Cerebellar cortex (tissue), 1 donor: Measurements from ENCODE around the gene PPCDC.
"Not testable (repeated sequence)": the region's sequence is repeated elsewhere in the genome, so short reads cannot be mapped to it uniquely, and the experiment has no call there.

Experiments used
- DNase-seq: peaks from one replicate; pipeline ENCODE4 v3.0.0-alpha.2; 2015; ENCODE audit warnings: low spot score

The PPCDC gene

DNA sequence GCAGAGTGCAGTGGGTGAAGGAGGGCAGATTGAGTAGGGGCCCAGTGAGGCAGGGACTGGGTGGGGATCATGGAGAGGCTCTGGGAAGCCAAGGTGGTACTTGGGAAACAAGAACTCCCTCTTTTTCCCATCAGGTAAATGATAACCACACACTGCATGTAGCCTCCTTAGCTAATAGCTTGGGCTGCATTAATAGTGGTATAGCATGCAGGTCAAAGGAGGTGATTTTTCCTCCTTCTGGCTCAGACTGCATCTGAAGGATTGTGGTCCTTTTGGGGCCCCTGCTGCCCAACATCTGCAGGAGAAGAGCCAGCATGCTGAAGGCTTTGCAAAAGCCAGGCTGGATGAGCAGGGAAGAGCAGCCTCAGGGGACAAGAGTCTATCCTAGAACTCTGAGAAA is 45.4 kb downstream of the PPCDC start:
- DNase-seq: no peak

GRCh38 chr15:75069301-75069925 is 46.0 kb downstream of the PPCDC start:
- no peak for DNase-seq

DNA sequence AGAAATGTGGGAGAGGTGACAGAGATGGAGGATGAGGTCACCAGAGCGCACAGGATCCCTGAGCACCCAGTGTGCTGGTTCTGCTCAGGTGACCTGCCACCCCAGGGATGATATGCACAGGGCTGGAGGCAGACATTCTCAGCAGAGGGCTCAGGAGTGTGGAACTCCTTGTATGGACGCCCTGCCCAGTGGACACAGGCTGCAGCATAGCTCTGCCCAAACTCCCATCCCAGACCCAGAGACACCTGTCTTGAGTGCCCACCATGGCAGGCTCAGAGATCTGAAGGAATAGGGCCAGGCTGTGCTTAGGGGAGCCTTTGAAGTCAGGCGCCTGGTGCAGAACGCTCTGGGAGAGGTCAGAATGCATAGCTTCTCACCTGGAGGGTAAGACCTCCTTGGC is 47.3 kb downstream of the PPCDC start:
- no peak for DNase-seq

DNA sequence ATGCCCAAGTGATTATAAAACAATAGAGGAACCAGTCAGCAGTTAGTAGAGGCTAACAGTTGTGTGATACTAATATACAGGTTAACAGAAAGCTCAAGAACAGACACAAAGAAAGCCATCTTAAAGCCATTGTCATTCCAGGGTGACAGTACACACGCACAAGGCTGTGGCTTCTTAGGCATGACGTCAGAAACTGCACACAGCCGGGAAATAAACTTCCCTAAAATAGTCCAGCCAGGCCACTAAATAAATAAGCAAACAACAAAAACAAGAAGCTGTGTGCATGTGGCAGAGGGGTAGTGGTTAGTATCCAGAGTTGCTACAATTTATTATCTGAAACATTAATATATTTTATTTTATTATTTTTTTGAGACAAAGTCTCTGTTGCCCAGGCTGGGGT is 49.8 kb downstream of the PPCDC start:
- DNase-seq: no peak

GRCh38 chr15:75076277-75076676 is 52.9 kb downstream of the PPCDC start:
- no peak for DNase-seq

DNA sequence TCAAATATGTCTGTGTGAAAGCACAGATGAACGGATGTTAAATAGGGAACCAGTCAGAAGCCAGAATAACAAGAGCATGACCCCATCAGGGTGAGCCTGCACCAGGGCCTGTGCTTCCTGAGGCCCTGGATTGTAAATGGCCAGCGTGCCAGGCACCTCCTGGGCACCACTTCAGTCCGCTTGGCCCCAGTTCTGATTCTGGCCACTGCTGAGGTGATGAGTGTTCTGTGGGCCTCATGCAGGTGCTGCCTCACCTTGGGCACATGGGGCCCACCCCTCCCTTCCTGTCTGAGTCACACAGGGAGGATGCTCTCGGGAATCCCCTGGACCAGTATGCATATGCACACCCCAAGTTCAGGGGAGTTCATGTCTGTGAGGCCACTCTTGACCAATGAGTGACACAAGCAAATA is 54.2 kb downstream of the PPCDC start:
- DNase-seq: not testable (repeated sequence)

DNA sequence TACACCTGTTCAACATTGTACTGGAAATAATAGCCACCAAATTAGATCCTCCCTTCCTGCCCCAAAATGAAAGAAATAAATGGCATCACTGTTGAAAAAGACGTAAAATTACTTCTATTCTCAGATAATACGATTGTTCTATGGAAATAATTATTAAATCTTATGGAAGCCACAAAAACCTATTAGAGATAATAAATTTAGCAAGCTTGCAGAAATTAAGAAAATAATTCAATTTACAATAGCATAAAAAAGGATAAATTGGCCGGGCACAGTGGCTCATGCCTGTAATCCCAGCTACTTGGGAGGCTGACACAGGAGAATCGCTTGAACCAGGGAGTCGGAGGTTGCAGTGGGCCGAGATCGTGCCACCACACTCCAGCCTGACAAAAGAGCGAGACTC is 57.8 kb downstream of the PPCDC start:
- DNase-seq: no peak

- no peak for DNase-seq
These were observed 59.3 kb downstream of the PPCDC start for GRCh38 chr15:75082689-75083088.

DNA sequence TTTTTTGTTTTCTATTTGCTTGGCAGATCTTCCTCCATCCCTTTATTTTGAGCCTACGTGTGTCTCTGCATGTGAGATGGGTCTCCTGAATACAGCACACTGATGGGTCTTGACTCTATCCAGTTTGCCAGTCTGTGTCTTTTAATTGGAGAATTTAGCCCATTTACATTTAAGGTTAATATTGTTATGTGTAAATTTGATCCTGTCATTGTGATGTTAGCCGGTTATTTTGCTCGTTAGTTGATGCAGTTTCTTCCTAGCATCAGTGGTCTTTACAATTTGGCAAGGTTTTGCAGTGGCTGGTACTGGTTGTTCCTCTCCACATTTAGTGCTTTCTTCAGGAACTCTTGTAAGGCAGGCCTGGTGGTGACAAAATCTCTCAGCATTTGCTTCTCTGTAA is 62.3 kb downstream of the PPCDC start:
- not testable (repeated sequence) for DNase-seq

GRCh38 chr15:75089456-75090387 is 66.3 kb downstream of the PPCDC start:
- DNase-seq: no peak

- no peak for DNase-seq
These were observed 67.0 kb downstream of the PPCDC start for GRCh38 chr15:75090388-75090734.

DNA sequence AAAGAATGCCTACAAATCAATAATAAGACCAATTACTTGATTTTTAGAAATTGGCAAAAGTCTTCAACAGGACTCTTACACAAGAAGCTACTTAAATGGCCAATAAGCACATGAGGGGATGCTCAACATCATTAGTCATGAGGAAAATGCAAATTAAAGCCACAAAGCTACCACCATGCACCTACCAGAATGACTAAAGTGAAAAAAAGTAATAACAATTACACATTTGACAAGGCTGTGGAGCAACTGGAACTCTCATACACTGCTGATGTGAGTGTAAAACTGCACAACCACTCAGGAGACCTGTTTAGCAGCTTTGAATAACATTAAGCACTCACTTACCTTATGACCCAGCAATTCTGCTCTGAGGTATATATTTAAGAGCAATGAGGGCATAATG is 68.4 kb downstream of the PPCDC start:
- no peak for DNase-seq

GRCh38 chr15:75094961-75095478 is 71.6 kb downstream of the PPCDC start:
- DNase-seq: not testable (repeated sequence)

DNA sequence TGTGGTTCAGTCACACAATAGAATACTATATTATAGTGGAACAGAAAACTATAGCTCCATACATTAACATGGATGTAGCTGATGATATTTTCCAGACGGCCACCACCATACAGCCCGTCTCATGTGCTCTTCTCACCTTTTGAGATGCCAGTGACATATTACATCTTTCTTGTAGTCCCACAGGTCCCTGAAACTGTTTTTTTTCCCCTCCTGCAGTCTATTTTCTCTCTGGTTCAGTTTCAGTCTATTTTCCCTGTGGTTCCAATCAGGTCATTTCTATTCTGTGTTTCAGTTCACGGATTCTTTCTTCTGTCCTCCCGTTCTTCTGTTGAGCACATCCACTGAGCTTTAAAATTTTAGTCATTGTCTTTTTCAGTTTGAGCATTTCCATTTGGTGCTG is 72.2 kb downstream of the PPCDC start:
- no peak for DNase-seq

DNA sequence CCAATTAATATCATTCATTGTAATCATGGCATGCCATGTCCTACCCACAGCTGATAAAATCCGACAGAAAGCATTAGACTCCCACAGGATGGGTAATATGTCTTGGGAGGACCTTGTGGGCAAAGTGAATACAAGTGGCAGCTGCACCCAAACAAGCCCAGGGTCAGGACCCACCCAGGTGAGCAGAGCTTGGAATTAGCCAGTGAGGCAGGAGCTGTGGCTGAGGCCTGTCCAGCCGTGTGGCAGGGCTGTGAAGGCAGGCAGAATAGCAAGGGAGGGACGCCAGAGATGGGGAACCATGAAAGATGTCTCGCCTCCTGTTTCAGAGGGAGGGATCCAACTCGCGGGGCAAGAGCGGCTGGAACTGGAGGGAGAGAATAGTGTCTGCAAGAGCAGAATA is 74.5 kb downstream of the PPCDC start:
- no peak for DNase-seq

DNA sequence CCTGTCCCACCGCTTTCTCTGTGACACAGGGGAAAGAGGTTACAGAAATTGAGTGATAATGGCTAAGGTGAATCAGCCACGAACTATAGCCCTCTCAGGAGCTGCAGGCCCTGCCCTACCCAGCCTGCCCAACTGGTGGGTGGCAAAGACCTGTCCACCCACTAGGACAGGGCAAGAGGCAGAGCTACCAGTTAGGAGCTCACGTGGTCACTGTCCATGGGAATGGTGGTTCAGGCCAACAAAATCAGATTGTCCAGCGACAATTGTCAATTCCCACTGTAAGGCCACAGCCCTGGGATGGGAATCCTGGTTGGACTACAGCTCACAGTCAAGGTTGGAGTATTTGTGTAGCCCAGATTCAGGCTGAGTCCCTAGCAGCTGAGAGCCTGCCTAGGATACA is 75.0 kb downstream of the PPCDC start:
- no peak for DNase-seq
